Stimulated activated CD4-positive, alpha-beta T cell treated with anti-CD3 and anti-CD28 coated beads, Interleukin-4, amount 100 ng/mL, for 48 hours (primary cell): Measurements from ENCODE around the gene USP17L13.
"Not testable (repeated sequence)": the region's sequence is repeated elsewhere in the genome, so short reads cannot be mapped to it uniquely, and the experiment has no call there.

Experiments
- DNase-seq, 2 donors: peaks; one replicate each; pipeline ENCODE4 v3.0.0-alpha.2; 2020; ENCODE audit warnings: low read depth in 2 of 2

Gene USP17L13, protein sequence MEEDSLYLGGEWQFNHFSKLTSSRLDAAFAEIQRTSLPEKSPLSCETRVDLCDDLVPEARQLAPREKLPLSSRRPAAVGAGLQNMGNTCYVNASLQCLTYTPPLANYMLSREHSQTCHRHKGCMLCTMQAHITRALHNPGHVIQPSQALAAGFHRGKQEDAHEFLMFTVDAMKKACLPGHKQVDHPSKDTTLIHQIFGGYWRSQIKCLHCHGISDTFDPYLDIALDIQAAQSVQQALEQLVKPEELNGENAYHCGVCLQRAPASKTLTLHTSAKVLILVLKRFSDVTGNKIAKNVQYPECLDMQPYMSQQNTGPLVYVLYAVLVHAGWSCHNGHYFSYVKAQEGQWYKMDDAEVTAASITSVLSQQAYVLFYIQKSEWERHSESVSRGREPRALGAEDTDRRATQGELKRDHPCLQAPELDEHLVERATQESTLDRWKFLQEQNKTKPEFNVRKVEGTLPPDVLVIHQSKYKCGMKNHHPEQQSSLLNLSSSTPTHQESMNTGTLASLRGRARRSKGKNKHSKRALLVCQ

DNA sequence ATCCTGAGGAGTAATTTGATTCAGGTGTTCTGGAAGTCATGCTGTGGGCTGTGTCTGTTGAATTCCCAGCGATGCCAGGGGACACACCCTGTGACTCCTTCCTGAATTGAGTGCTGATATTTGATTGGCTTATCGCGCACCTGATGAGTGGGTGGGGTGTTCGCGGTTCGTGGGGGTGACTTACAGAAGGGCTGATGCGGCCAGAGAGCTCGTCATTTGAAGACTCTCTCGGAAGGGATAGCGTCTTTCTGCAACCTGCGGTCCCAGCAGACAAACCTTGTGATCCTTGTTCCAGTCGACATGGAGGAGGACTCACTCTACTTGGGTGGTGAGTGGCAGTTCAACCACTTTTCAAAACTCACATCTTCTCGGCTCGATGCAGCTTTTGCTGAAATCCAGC lies at the start of gene USP17L13:
USP17L13 (plus strand) TSS at position 301 of the 400 bp plus-strand sequence; CDS start at position 301, 0 bp downstream.
- DNase-seq: not testable (repeated sequence)

DNA sequence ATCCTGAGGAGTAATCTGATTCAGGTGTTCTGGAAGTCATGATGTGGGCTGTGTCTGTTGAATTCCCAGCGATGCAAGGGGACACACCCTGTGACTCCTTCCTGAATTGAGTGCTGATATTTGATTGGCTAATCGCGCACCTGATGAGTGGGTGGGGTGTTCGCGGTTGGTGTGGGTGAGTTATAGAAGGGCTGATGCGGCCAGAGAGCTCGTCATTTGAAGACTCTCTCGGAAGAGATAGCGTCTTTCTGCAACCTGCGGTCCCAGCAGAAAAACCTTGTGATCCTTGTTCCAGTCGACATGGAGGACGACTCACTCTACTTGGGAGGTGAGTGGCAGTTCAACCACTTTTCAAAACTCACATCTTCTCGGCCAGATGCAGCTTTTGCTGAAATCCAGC lies 14.3 kb upstream of the USP17L13 start, which contains the start of gene USP17L10:
USP17L10 (plus strand) TSS at position 301 of the 400 bp plus-strand sequence; CDS start at position 301, 0 bp downstream.
- DNase-seq: not testable (repeated sequence)

DNA sequence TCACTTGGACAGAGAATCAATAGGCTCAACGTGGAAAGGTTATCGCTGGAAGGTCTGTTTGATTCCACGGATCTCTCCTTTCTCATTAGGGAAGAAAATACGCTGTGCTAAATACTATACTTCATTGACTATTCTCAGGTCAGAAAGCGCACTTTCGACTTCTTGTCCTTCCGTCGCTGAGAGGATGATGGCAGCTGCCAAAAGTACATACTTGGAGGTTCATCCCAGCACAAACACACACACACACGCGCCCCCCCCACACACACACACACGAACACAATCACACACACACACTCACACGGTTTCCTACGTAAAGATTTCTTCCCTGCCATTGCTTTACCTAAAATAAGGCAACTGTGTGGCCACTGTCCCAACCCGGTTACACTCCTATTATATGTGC lies 10.0 kb upstream of the USP17L13 start:
- DNase-seq: not testable (repeated sequence)

DNA sequence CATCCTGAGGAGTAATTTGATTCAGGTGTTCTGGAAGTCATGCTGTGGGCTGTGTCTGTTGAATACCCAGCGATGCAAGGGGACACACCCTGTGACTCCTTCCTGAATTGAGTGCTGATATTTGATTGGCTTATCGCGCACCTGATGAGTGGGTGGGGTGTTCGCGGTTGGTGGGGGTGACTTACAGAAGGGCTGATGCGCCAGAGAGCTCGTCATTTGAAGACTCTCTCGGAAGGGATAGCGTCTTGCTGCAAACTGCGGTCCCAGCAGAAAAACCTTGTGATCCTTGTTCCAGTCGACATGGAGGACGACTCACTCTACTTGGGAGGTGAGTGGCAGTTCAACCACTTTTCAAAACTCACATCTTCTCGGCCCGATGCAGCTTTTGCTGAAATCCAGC lies 9.6 kb upstream of the USP17L13 start, which contains the start of gene USP17L11:
USP17L11 (plus strand) TSS at position 301 of the 400 bp plus-strand sequence; CDS start at position 301, 0 bp downstream.
- DNase-seq: not testable (repeated sequence)

DNA sequence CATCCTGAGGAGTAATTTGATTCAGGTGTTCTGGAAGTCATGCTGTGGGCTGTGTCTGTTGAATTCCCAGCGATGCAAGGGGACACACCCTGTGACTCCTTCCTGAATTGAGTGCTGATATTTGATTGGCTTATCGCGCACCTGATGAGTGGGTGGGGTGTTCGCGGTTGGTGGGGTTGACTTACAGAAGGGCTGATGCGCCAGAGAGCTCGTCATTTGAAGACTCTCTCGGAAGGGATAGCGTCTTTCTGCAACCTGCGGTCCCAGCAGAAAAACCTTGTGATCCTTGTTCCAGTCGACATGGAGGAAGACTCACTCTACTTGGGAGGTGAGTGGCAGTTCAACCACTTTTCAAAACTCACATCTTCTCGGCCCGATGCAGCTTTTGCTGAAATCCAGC lies 4.8 kb upstream of the USP17L13 start, which contains the start of gene USP17L12:
USP17L12 (plus strand) TSS at position 301 of the 400 bp plus-strand sequence; CDS start at position 301, 0 bp downstream.
- DNase-seq: not testable (repeated sequence)

DNA sequence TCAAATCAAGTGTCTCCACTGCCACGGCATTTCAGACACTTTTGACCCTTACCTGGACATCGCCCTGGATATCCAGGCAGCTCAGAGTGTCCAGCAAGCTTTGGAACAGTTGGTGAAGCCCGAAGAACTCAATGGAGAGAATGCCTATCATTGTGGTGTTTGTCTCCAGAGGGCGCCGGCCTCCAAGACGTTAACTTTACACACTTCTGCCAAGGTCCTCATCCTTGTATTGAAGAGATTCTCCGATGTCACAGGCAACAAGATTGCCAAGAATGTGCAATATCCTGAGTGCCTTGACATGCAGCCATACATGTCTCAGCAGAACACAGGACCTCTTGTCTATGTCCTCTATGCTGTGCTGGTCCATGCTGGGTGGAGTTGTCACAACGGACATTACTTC lies 5.6 kb downstream of the USP17L13 start:
- not testable (repeated sequence) for DNase-seq

DNA sequence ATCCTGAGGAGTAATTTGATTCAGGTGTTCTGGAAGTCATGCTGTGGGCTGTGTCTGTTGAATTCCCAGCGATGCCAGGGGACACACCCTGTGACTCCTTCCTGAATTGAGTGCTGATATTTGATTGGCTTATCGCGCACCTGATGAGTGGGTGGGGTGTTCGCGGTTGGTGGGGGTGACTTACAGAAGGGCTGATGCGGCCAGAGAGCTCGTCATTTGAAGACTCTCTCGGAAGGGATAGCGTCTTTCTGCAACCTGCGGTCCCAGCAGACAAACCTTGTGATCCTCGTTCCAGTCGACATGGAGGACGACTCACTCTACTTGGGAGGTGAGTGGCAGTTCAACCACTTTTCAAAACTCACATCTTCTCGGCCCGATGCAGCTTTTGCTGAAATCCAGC lies 9.4 kb downstream of the USP17L13 start, which contains the start of gene USP17L15:
USP17L15 (plus strand) TSS at position 301 of the 400 bp plus-strand sequence; CDS start at position 301, 0 bp downstream.
- DNase-seq: not testable (repeated sequence)

DNA sequence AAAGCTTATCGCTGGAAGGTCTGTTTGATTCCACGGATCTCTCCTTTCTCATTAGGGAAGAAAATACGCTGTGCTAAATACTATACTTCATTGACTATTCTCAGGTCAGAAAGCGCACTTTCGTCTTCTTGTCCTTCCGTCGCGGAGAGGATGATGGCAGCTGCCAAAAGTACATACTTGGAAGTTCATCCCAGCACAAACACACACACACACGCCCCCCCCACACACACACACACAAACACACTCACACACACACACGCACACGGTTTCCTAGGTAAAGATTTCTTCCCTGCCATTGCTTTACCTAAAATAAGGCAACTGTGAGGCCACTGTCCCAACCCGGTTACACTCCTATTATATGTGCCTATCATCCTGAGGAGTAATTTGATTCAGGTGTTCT lies 13.8 kb downstream of the USP17L13 start:
- DNase-seq: not testable (repeated sequence)

DNA sequence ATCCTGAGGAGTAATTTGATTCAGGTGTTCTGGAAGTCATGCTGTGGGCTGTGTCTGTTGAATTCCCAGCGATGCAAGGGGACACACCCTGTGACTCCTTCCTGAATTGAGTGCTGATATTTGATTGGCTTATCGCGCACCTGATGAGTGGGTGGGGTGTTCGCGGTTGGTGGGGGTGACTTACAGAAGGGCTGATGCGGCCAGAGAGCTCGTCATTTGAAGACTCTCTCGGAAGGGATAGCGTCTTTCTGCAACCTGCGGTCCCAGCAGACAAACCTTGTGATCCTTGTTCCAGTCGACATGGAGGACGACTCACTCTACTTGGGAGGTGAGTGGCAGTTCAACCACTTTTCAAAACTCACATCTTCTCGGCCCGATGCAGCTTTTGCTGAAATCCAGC lies 18.9 kb downstream of the USP17L13 start, which contains the start of gene USP17L17:
USP17L17 (plus strand) TSS at position 301 of the 400 bp plus-strand sequence; CDS start at position 301, 0 bp downstream.
- DNase-seq: not testable (repeated sequence)

DNA sequence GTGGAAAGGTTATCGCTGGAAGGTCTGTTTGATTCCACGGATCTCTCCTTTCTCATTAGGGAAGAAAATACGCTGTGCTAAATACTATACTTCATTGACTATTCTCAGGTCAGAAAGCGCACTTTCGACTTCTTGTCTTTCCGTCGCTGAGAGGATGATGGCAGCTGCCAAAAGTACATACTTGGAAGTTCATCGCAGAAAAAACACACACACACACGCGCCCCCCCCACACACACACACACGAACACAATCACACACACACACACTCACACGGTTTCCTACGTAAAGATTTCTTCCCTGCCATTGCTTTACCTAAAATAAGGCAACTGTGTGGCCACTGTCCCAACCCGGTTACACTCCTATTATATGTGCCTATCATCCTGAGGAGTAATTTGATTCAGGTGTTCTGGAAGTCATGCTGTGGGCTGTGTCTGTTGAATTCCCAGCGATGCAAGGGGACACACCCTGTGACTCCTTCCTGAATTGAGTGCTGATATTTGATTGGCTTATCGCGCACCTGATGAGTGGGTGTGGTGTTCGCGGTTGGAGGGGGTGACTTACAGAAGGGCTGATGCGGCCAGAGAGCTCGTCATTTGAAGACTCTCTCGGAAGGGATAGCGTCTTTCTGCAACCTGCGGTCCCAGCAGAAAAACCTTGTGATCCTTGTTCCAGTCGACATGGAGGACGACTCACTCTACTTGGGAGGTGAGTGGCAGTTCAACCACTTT lies 23.4 kb downstream of the USP17L13 start, which contains the start of gene USP17L18:
USP17L18 (plus strand) TSS at position 678 of the 728 bp plus-strand sequence; CDS start at position 678, 0 bp downstream.
- not testable (repeated sequence) for DNase-seq

DNA sequence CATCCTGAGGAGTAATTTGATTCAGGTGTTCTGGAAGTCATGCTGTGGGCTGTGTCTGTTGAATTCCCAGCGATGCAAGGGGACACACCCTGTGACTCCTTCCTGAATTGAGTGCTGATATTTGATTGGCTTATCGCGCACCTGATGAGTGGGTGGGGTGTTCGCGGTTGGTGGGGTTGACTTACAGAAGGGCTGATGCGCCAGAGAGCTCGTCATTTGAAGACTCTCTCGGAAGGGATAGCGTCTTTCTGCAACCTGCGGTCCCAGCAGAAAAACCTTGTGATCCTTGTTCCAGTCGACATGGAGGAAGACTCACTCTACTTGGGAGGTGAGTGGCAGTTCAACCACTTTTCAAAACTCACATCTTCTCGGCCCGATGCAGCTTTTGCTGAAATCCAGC lies 28.4 kb downstream of the USP17L13 start, which contains the start of gene USP17L19:
USP17L19 (plus strand) TSS at position 301 of the 400 bp plus-strand sequence; CDS start at position 301, 0 bp downstream.
- not testable (repeated sequence) for DNase-seq

DNA sequence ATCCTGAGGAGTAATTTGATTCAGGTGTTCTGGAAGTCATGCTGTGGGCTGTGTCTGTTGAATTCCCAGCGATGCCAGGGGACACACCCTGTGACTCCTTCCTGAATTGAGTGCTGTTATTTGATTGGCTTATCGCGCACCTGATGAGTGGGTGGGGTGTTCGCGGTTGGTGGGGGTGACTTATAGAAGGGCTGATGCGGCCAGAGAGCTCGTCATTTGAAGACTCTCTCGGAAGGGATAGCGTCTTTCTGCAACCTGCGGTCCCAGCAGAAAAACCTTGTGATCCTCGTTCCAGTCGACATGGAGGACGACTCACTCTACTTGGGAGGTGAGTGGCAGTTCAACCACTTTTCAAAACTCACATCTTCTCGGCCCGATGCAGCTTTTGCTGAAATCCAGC lies 33.1 kb downstream of the USP17L13 start, which contains the start of gene USP17L20:
USP17L20 (plus strand) TSS at position 301 of the 400 bp plus-strand sequence; CDS start at position 301, 0 bp downstream.
- not testable (repeated sequence) for DNase-seq

DNA sequence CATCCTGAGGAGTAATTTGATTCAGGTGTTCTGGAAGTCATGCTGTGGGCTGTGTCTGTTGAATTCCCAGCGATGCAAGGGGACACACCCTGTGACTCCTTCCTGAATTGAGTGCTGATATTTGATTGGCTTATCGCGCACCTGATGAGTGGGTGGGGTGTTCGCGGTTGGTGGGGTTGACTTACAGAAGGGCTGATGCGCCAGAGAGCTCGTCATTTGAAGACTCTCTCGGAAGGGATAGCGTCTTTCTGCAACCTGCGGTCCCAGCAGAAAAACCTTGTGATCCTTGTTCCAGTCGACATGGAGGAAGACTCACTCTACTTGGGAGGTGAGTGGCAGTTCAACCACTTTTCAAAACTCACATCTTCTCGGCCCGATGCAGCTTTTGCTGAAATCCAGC lies 37.9 kb downstream of the USP17L13 start, which contains the start of gene USP17L21:
USP17L21 (plus strand) TSS at position 301 of the 400 bp plus-strand sequence; CDS start at position 301, 0 bp downstream.
- DNase-seq: not testable (repeated sequence)

DNA sequence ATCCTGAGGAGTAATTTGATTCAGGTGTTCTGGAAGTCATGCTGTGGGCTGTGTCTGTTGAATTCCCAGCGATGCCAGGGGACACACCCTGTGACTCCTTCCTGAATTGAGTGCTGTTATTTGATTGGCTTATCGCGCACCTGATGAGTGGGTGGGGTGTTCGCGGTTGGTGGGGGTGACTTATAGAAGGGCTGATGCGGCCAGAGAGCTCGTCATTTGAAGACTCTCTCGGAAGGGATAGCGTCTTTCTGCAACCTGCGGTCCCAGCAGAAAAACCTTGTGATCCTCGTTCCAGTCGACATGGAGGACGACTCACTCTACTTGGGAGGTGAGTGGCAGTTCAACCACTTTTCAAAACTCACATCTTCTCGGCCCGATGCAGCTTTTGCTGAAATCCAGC lies 42.6 kb downstream of the USP17L13 start, which contains the start of gene USP17L22:
USP17L22 (plus strand) TSS at position 301 of the 400 bp plus-strand sequence; CDS start at position 301, 0 bp downstream.
- not testable (repeated sequence) for DNase-seq

DNA sequence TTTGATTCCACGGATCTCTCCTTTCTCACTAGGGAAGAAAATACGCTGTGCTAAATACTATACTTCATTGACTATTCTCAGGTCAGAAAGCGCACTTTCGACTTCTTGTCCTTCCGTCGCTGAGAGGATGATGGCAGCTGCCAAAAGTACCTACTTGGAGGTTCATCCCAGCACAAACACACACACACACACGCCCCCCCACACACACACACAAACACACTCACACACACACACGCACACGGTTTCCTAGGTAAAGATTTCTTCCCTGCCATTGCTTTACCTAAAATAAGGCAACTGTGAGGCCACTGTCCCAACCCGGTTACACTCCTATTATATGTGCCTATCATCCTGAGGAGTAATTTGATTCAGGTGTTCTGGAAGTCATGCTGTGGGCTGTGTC lies 47.0 kb downstream of the USP17L13 start:
- not testable (repeated sequence) for DNase-seq
